ENCODE measurements around the gene FAM170B.

Gene FAM170B

GRCh38 chr10:49115015-49115795 is 18.6 kb downstream of the FAM170B start, which contains the start of gene VSTM4:
TSS of gene VSTM4 (minus strand) at chr10:49115522. CDS start at chr10:49115485, 37 bp downstream.
- no peak for TF ChIP-seq ZNF274 (IDR thresholded peaks at IDR 0.05; ENCODE audit: low read depth, low read length)

DNA sequence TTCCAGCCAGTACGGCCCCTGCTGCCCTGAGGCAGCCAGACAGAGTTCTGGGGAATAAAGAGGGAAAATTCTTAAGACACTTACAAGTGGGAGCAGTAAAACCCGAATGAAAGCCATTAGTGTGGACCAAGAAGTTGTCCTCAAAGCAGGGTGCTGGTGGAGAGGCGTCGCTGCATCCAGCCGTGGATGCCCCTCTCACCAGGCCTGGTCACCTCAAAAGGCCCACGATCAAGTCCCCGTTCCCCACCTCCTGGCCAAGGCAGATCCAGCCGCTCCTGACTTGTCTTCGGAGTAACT is 19.2 kb downstream of the FAM170B start:
- H3K4me3 ChIP-seq (ENCODE audit: low read length) = peak overlapping the region; percentile 8; the same call in 1 of the 2 replicates
- TF ChIP-seq ZNF274 (IDR thresholded peaks at IDR 0.05; ENCODE audit: low read depth, low read length) = no peak

More at GRCh38 chr10:49115015-49115795, 18.6 kb downstream of the FAM170B start, which contains the start of gene VSTM4:
- peak within 1 kb of the TSS; percentile 8; the same call in 1 of the 2 replicates for H3K4me3 ChIP-seq (ENCODE audit: low read length)

DNA sequence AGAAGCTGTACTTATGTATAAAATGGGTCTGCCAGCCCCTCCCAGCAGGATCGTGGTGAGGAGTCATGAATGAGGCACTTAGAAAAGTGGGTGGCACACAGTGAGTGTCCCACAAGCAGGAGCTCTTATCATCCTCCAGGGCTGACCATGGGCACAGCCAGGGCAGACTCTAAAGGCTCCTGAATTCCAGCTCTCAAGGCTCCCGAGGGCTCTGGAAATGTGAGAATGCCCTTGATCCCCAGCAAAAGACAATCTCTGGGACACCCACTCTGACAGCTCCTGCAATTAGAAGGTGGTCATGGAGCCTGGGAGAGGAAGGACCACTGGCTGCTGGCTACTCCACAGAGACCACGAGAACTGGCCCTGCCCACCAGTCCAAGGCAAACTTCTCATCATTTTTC is 20.1 kb downstream of the FAM170B start:
- no peak overlapping the region for H3K4me3 ChIP-seq (ENCODE audit: low read length)
- no peak for TF ChIP-seq ZNF274 (IDR thresholded peaks at IDR 0.05; ENCODE audit: low read depth, low read length)

DNA sequence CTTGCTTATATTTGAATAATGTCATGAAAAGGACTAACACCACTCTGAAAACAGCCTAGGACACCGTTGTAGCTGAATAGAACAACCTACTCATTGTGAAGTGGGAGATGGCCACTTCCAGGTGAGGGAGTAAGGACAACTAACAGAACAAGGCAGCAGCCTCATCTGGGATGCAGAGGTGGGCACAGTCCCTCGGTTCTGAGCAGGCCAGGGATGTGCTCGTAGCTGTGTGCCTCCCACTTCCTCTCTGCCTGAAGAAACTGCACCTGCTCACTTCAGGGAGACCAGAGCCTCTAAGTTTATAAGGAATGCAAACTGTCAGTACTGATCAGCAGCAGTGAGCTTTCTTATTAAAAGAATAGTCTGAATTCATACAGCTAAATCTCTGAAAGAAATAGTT is 21.0 kb downstream of the FAM170B start:
- no peak overlapping the region for H3K4me3 ChIP-seq (ENCODE audit: low read length)
- TF ChIP-seq ZNF274 (IDR thresholded peaks at IDR 0.05; ENCODE audit: low read depth, low read length) = no peak

GRCh38 chr10:49112098-49112497 is 21.7 kb downstream of the FAM170B start:
- no peak overlapping the region for H3K4me3 ChIP-seq (ENCODE audit: low read length)
- TF ChIP-seq ZNF274 (IDR thresholded peaks at IDR 0.05; ENCODE audit: low read depth, low read length) = no peak

- TF ChIP-seq ZNF274 (IDR thresholded peaks at IDR 0.05; ENCODE audit: low read depth, low read length) = no peak
Measured at GRCh38 chr10:49111320-49111698, 22.5 kb downstream of the FAM170B start.

GRCh38 chr10:49110684-49111319 is 23.0 kb downstream of the FAM170B start:
- H3K4me3 ChIP-seq (ENCODE audit: low read length) = no peak overlapping the region
- TF ChIP-seq ZNF274 (IDR thresholded peaks at IDR 0.05; ENCODE audit: low read depth, low read length) = no peak

More at GRCh38 chr10:49111320-49111698, 22.5 kb downstream of the FAM170B start:
- H3K4me3 ChIP-seq (ENCODE audit: low read length) = no peak overlapping the region

DNA sequence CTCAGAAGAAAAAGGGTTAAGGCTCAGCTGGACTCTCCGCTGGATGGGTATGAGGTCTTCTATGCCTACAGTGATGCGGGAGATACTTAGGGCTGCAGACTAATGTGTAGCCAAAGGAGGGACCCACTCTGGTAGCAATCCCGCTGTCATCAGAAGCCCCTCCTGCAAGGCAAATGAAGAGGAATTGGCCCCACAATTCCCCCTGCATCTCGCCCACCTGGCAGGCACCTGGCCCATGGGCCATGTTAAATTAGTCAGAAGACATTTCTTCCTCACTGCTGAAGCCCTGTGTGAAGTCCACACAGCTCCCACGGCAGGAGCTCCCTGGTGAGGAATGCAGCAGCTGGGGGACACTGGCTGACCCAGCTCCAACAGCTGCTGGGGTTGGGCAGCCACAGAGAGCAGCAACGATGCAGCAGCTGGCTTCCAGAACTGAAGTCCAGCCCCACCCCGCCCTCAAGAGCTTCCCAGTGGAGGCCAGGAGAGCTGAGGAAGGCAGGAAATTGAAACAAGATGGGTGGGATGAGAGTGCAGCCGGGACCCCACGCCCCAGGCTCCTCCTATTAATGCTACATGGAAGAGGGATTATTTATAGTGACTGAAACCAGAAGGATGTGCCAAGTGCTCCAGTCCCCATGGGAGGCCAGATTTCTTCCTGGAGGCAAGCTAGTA is 24.0 kb downstream of the FAM170B start:
- no peak overlapping the region for H3K4me3 ChIP-seq (ENCODE audit: low read length)
- no peak for TF ChIP-seq ZNF274 (IDR thresholded peaks at IDR 0.05; ENCODE audit: low read depth, low read length)

DNA sequence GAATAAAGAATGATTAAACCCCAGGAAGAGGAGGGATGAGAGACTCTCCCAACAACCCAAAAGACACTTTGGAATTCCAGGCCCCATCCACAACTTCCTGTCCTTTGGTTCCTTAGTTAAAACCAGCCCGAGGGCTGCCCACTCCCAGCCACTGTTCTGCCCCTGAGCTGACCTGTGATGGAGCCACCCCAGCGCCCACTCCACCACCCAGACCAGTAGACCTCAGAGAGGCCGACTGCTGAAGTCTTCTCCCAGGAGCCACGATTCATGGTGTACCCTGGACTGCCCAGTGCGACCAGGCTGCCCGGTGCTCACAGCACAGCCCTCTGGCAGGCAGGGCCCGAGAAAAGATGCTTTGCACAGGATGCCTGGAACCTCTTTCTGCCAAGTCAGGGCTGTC is 25.2 kb downstream of the FAM170B start:
- no peak for TF ChIP-seq ZNF274 (IDR thresholded peaks at IDR 0.05; ENCODE audit: low read depth, low read length)
- no peak overlapping the region for H3K4me3 ChIP-seq (ENCODE audit: low read length)

- H3K4me3 ChIP-seq (ENCODE audit: low read length) = no peak overlapping the region
- TF ChIP-seq ZNF274 (IDR thresholded peaks at IDR 0.05; ENCODE audit: low read depth, low read length) = no peak
Measured at GRCh38 chr10:49107887-49108267, 25.9 kb downstream of the FAM170B start.

GRCh38 chr10:49107111-49107886 is 26.5 kb downstream of the FAM170B start:
- H3K4me3 ChIP-seq (ENCODE audit: low read length) = no peak overlapping the region
- no peak for TF ChIP-seq ZNF274 (IDR thresholded peaks at IDR 0.05; ENCODE audit: low read depth, low read length)

DNA sequence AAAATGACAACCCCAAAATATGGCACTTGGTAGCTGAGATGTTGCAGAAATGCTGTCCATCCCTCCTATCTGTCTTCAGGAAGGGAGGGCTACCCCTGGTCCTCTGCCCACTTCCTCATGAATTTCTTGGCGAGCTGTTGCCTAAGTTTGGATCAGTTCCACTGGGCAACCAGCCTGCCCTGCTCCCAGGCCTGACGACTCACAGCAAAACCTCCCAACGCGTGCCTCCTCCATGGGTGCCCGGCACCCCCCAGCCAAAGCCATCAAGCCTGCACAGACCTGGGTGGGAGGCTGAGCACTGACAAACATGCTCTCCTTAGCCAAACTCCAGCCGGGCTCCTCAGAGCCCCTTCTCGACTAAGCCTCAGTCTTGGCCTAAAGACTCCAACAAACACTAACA is 27.4 kb downstream of the FAM170B start:
- no peak overlapping the region for H3K4me3 ChIP-seq (ENCODE audit: low read length)

DNA sequence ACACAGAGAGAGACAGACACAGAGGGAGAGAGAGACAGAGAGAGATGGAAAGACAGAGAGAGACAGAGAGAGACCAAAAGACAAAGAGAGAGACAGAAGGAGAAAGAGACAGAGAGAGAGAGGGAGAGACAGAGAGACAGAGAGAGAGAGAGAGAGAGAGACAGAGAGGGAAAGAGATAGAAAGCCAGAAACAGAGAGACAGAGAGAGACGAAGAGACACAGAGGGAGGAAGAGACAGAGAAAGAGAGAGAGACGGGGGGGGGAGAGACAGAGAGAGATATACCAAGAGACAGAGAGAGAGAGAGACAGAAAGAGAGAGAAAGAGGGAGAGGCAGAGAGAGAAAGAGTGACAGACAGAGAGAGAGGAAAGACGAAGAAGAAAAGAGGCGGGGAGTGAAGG is 28.7 kb downstream of the FAM170B start:
- no peak for TF ChIP-seq ZNF274 (IDR thresholded peaks at IDR 0.05; ENCODE audit: low read depth, low read length)
- no peak overlapping the region for H3K4me3 ChIP-seq (ENCODE audit: low read length)

More for the DNA sequence above, 27.4 kb downstream of the FAM170B start:
- no peak for TF ChIP-seq ZNF274 (IDR thresholded peaks at IDR 0.05; ENCODE audit: low read depth, low read length)

GRCh38 chr10:49104323-49104722 is 29.5 kb downstream of the FAM170B start:
- no peak overlapping the region for H3K4me3 ChIP-seq (ENCODE audit: low read length)
- TF ChIP-seq ZNF274 (IDR thresholded peaks at IDR 0.05; ENCODE audit: low read depth, low read length) = no peak
